NCI-H446 treated with DMSO at 0.1 percent for 48 hours (cell line): ENCODE results near the gene CYBA.

Experiments
- DNase-seq: peaks from one replicate; lab custom pipeline; 2025; lab: John Stamatoyannopoulos, UW

CYBA gene

GRCh38 chr16:88650749-88651275, at the start of gene CYBA:
TSS of gene CYBA (minus strand) at chr16:88651053. CDS start at chr16:88651013, 40 bp downstream.
- no peak for DNase-seq

DNA sequence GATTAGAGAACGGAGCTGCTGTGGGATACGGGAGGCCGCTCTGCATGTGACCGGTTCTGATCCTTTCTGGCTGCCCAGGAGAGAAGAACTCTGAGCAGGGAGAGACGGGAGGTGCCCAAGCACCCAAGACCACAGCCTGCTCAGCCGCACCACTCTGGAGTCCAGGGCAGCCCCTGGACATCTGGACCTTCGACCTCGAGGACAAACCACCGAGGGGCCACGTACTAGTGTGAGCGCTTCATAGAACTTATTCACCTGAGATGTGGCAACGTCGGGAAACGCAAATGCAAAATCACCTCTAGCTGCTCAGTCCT, 49.4 kb upstream of the CYBA start:
- DNase-seq: no peak

GRCh38 chr16:88699180-88699579, 48.3 kb upstream of the CYBA start:
- DNase-seq: no peak

DNA sequence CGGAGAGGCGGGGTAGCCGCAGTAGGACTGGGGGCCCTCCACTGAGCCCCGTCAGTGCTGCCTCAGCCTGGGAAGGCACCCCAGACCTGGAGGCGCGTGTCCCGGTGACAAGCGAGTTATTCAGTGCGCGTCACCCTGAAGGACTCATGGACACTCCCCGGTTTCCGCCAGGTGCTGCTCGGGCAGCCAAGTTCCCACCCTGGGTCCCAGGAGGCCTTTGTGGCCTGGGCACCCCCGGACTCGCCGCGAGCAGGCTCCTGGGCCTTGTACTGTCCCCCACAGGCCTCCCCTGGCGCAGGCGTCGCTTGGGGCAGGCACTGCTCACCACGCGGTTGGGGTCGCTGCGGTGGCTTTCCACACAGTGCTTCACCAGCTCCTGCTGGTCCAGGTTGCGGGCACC, 47.8 kb upstream of the CYBA start:
- DNase-seq: no peak

GRCh38 chr16:88697831-88698615, 47.2 kb upstream of the CYBA start:
- no peak for DNase-seq

GRCh38 chr16:88697116-88697830, 46.4 kb upstream of the CYBA start:
- DNase-seq: no peak

GRCh38 chr16:88696441-88696840, 45.6 kb upstream of the CYBA start:
- no peak for DNase-seq

- DNase-seq: no peak
Measured at GRCh38 chr16:88695753-88696152, 44.9 kb upstream of the CYBA start.

DNA sequence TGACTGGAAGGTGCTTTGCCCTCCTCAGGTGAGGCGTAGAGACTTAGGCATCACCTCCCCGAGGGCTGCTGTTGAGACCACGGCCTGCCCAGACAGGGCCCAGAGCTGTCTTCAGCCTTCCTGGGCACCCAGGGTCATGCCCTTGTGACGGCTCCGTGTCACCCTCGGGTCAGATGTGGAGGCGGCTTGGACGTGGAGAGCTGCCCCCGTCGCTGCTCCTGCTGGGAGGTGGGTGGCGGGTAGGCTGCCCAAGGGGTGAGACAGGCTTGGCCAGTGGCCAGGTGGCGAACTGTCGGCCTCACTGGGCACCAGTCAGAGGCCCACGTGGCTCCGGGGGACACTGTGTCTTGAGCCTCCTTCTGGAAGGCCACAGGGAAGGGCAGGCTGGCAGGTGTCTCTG, 44.4 kb upstream of the CYBA start:
- no peak for DNase-seq

GRCh38 chr16:88694221-88695087, 43.6 kb upstream of the CYBA start:
- no peak for DNase-seq

GRCh38 chr16:88693420-88694177, 42.7 kb upstream of the CYBA start:
- no peak for DNase-seq

DNA sequence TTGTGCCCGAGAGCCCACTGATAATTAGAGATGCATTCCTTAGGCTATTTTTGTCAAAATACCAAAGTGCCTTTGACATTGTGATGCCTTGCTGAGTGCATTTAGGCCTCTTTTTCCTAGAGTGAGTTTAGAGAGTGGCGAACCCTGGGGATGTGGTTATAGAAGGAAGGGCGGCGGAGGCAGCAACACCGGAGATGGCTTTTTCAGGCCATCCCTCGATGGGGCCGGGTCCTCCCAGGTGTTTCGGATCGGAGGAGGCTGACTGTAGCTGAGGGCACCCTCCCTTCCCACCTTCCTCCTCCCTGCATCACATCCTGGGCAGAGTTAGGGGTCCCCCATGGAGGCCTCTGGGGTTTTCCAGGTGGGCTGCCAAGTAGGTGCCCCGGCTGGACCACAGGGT, 42.0 kb upstream of the CYBA start:
- DNase-seq: no peak

GRCh38 chr16:88691924-88692560, 41.2 kb upstream of the CYBA start:
- DNase-seq: no peak

- DNase-seq: no peak
Measured at GRCh38 chr16:88691129-88691813, 40.4 kb upstream of the CYBA start.

DNA sequence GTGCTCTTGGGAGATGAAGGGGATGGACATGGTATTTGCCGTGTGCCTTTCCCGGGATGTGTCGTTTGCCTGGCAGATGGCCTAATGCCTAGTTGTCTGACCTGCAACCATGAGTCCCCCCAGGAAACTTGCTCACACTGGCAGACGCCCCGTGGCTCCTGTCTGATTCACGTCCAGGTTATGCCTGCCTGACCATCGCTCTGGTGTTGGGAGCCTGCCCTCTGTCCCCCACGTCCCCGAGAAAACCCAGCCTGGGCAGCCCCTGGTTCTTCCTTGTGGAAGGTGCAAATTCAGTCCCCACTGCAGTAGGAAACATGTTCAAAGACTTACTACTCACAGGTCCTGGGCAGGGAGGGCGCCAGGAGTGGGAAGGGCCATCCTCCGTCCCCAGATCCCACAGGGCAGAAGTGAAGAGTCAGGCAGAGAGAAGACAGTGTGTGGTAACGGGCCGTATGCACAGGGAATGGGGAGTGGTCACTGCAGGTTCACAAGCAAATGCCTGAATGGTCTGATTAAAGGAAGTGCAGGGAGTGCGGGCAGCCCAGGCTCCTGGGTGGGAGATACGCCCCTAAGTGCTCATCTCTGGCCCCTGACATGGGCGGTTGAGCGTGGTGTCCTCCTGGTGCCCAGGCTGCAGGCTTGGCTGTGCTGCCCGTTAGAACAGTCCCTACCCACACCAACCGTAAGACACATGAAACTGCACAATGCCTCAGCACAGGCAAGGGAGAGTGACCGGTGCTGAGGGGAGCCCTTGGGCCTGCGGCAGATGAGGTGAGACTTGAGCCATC, 39.7 kb upstream of the CYBA start:
- no peak for DNase-seq

DNA sequence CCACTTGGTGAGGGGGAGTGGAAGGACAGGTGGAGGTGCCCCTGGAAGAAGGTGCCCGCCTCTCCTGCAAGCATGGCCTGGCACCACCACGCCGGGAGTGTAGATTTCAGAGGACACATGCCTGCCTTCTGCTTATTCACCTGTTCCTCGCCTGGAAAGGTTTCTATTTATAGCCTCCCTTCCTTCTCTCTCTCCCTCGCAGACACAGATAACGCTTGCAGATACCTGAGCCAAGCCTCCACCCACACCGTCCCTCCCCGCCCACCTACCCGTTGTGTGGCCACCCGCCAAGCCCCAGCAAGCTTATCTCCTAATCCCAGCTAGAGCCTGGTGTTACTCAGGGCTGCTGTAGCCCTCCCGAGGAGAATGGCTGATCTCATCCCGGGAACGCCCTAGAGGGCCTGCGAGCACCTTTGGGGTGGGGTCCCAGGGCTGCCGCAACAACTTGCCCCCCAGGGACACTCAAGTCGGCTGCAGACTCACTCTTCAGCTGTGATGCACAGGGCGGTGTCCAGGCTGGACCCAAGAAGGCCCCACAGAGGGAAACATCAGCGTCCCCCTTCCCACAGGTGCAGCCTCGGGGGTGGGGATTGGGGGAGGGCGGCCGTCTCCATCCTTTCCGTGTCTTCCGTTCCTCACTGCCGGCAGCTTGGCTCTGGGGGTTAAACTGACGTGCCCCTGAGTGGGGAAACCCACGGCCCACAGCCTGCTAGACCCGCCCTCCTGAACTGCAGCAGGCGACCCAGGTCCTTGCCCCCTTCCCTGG, 37.3 kb upstream of the CYBA start:
- DNase-seq: no peak

DNA sequence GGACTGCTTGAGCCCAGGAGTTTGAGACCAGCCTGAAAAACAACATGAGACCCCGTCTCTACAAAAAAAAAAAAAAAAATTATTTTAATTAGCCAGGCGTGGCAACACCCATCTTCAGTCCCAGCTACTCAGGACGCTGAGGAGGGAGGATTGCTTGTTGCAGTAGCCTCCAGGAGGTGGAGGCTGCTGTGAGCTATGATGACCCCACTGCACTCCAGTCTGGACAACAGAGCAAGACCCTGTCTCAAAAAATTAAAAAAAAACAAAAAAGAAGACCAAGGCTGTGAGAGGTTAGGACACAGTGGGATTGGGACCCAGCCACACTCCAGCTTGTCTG, 36.8 kb upstream of the CYBA start:
- no peak for DNase-seq

GRCh38 chr16:88687254-88687576, 36.4 kb upstream of the CYBA start:
- no peak for DNase-seq
